ENCODE data around the gene JSRP1.

Gene JSRP1

GRCh38 chr19:2235381-2236063, 20.7 kb downstream of the JSRP1 start:
- POLR2A ChIA-PET: interaction anchor here (0.6 to 1.2 kb wide), 3 partner anchors 43 to 96 kb away, joined by 3 read pairs; no protein-coding TSS in a partner anchor
- DNase-seq (ENCODE audit: low read depth, low spot score): no peak
- H3K4me3 ChIP-seq (ENCODE audit: low read depth, low read length): peak overlapping the region; percentile 83
- TF ChIP-seq CTCF (IDR thresholded peaks at IDR 0.05; ENCODE audit: insufficient read depth, low read length, missing control alignments): no peak
- CTCF ChIA-PET: interaction anchor here (0.6 to 2.7 kb wide), 34 partner anchors 9 to 379 kb away, joined by 3 to 16 read pairs (median 4); partner anchors contain the start of gene LSM7

- H3K4me3 ChIP-seq (ENCODE audit: low read depth, low read length): peak overlapping the region; percentile 83
- no peak for TF ChIP-seq CTCF (IDR thresholded peaks at IDR 0.05; ENCODE audit: insufficient read depth, low read length, missing control alignments)
- ChIA-PET CTCF (interaction anchor here (1.0 to 2.7 kb wide), 13 partner anchors 14 to 379 kb away, joined by 3 to 16 read pairs (median 4); no protein-coding TSS in a partner anchor), POLR2A (interaction anchor here (1.2 kb wide), 1 partner anchor 44 kb away, joined by 3 read pairs; no protein-coding TSS in a partner anchor)
- DNase-seq (ENCODE audit: low read depth, low spot score): no peak
Observed at GRCh38 chr19:2234996-2235380, 21.2 kb downstream of the JSRP1 start.

GRCh38 chr19:2233601-2234280, 22.5 kb downstream of the JSRP1 start:
- no peak for TF ChIP-seq CTCF (IDR thresholded peaks at IDR 0.05; ENCODE audit: insufficient read depth, low read length, missing control alignments)
- H3K4me3 ChIP-seq (ENCODE audit: low read depth, low read length): no peak overlapping the region
- POLR2A ChIA-PET: interaction anchor here (0.6 to 1.2 kb wide), 2 partner anchors 20 to 191 kb away, joined by 3 read pairs; no protein-coding TSS in a partner anchor
- CTCF ChIA-PET: interaction anchor here (0.8 to 2.7 kb wide), 8 partner anchors 25 to 159 kb away, joined by 3 to 12 read pairs (median 4); no protein-coding TSS in a partner anchor
- no peak for DNase-seq (ENCODE audit: low read depth, low spot score)

- ChIA-PET CTCF (no interaction called here), POLR2A (no interaction called here)
- no peak overlapping the region for H3K4me3 ChIP-seq (ENCODE audit: low read depth, low read length)
- no peak for TF ChIP-seq CTCF (IDR thresholded peaks at IDR 0.05; ENCODE audit: insufficient read depth, low read length, missing control alignments)
- DNase-seq (ENCODE audit: low read depth, low spot score): no peak
Observed at GRCh38 chr19:2232286-2233151, 23.7 kb downstream of the JSRP1 start.

GRCh38 chr19:2231621-2232221, 24.5 kb downstream of the JSRP1 start:
- CTCF ChIA-PET: interaction anchor here (0.9 to 2.6 kb wide), 3 partner anchors 10 to 84 kb away, joined by 3 to 9 read pairs (median 4); no protein-coding TSS in a partner anchor
- POLR2A ChIA-PET: no interaction called here
- no peak overlapping the region for H3K4me3 ChIP-seq (ENCODE audit: low read depth, low read length)
- DNase-seq (ENCODE audit: low read depth, low spot score): no peak
- TF ChIP-seq CTCF (IDR thresholded peaks at IDR 0.05; ENCODE audit: insufficient read depth, low read length, missing control alignments): no peak
